NB4 (cell line): ENCODE measurements around the gene SPP1.

ENCODE experiments used
- CTCF ChIP-seq: IDR thresholded peaks from one replicate; pipeline ENCODE4 v1.5.1; 2012; ENCODE audit warnings: low read depth, low read length
- MYC ChIP-seq: IDR thresholded peaks from 2 replicates; pipeline ENCODE4 v1.6.1; 2011; ENCODE audit warnings: low read depth, low read length
- POLR2A ChIP-seq: IDR thresholded peaks from 2 replicates; pipeline ENCODE4 v1.6.1; 2011; ENCODE audit warnings: mild to moderate bottlenecking; ENCODE audit not compliant: insufficient read length; ENCODE audit errors: extremely low read depth

GRCh38 chr4:87982446-87983010, 7.0 kb downstream of the SPP1 start:
- TF ChIP-seq CTCF (no peak), POLR2A (no peak), MYC (no peak)
